Gastroesophageal sphincter (tissue), 3 donors: Measurements from ENCODE around the gene ACKR2.

Source experiments
- CTCF ChIP-seq, 4 experiments: fragments of 200-600 bp in 2 of 4; fragments of 450-650 bp in 2 of 4; sonication (generic) in 1 of 4; IDR thresholded peaks; one replicate each; pipeline ENCODE4 v1.5.1; 2017 to 2019; ENCODE audit warnings: antibody characterized with exemption in 4 of 4, mild to moderate bottlenecking in 2 of 4, moderate library complexity in 2 of 4
- POLR2A ChIP-seq, 2 donors: fragments of 450-650 bp; IDR thresholded peaks; one replicate each; pipeline ENCODE4 v1.6.1; 2017; ENCODE audit warnings: antibody characterized with exemption in 2 of 2, mild to moderate bottlenecking in 2 of 2, moderate library complexity in 1 of 2

DNA sequence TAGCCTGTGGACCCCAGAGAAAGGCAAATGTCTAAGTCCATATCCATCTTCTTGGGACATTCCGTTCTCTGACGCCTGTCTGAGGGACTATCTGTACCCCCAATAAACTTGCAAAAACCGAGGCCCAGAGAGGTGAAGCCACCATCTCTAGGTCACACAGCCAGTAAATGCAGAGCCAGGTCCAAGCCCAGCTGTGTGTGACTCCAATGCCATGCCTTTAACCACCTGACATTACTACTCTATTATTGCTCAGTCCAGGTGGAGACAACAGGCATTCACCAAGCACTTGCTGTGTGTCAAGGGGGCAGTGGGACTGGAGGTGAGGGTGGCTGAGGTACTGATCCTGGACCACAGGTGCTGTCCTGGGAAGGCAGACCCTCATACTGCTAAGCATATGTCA, 41.0 kb downstream of the ACKR2 start:
- TF ChIP-seq CTCF (IDR thresholded peaks at IDR 0.05), result no peak
- TF ChIP-seq POLR2A (IDR thresholded peaks at IDR 0.05), result no peak
